ENCODE data around the gene ZNF469.

DNA sequence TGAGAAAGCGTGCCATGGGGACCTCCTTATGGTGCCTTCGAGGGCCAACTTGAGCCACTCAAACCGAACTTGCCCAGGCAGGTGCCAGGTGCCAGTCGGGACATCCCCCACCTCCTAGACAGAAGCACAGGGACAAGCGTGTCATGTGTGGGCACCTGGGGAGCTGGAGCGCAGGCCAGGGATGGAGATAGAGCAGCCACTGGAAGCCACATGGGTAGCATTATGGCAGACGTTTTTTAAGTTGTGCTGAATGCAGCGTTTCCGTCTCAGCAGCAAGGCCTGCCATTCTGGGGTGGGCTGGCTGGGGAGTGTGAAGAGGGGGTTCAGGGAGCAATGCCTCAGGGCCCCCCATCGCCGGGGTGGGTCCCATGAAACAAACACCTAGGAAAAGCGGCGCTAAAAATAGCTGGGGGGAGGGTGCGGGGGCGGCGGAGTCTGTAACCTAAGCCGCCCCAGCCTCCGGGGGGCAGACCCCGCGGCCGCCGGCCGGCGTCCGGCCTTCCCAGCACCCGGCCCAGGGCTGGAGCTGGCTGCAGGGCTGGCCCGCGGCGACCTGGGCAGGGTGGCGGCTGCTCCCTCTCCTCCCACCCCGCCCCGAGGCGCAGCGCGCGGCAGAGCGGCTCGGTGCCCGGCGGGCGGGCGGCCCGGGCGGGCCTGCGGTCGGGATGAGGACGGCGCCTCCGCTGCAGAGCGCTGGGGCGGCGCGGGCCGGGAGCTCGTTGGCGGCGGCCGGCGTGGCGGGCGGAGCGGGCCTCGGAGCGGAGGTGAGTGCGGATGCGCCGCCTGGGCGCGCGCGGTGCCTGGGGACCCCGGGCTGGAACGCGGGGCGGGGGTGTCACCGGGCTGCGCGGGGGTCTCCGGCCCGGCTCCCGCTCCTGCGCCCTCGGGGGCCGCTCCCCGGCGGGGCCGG lies at the start of gene ZNF469:
- no peak for TF ChIP-seq POLR2A (IDR thresholded peaks at IDR 0.05)
- TF ChIP-seq, protein P1, sequence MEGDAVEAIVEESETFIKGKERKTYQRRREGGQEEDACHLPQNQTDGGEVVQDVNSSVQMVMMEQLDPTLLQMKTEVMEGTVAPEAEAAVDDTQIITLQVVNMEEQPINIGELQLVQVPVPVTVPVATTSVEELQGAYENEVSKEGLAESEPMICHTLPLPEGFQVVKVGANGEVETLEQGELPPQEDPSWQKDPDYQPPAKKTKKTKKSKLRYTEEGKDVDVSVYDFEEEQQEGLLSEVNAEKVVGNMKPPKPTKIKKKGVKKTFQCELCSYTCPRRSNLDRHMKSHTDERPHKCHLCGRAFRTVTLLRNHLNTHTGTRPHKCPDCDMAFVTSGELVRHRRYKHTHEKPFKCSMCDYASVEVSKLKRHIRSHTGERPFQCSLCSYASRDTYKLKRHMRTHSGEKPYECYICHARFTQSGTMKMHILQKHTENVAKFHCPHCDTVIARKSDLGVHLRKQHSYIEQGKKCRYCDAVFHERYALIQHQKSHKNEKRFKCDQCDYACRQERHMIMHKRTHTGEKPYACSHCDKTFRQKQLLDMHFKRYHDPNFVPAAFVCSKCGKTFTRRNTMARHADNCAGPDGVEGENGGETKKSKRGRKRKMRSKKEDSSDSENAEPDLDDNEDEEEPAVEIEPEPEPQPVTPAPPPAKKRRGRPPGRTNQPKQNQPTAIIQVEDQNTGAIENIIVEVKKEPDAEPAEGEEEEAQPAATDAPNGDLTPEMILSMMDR (IDR thresholded peaks at IDR 0.05) = no peak
